Mesendoderm (in vitro differentiated cells): Measurements from ENCODE around the gene FNDC3B.

Experiments
- DNase-seq: peaks from one replicate; pipeline ENCODE4 v3.0.0; 2013
- H2AK5ac ChIP-seq: 2 replicates; pipeline ENCODE4 v1.6.1; 2013; ENCODE audit warnings: low read length, inconsistent platforms
- H2BK120ac ChIP-seq: 2 replicates; pipeline ENCODE4 v1.6.1; 2013; ENCODE audit warnings: low read depth, mild to moderate bottlenecking, low read length, moderate library complexity, mixed read lengths
- H2BK15ac ChIP-seq: replicated peaks from 2 replicates; pipeline ENCODE4 v1.6.1; 2013; ENCODE audit warnings: low read depth, mild to moderate bottlenecking, moderate library complexity
- H2BK5ac ChIP-seq: 2 replicates; pipeline ENCODE4 v1.6.1; 2013; ENCODE audit warnings: low read length, inconsistent platforms
- H3K18ac ChIP-seq: 2 replicates; pipeline ENCODE4 v1.6.1; 2013; ENCODE audit warnings: mild to moderate bottlenecking, low read length, mixed read lengths
- H3K23ac ChIP-seq: one replicate; pipeline ENCODE4 v1.6.1; 2013; ENCODE audit warnings: low read length
- H3K27ac ChIP-seq: 2 replicates; pipeline ENCODE4 v1.5.1; 2013; ENCODE audit warnings: low read depth, mild to moderate bottlenecking, inconsistent platforms, low read length, moderate library complexity
- H3K27me3 ChIP-seq: 2 replicates; pipeline ENCODE4 v1.6.1; 2013; ENCODE audit warnings: low read length, control low read depth, mild to moderate bottlenecking, inconsistent platforms; ENCODE audit not compliant: insufficient read depth, poor library complexity
- H3K36me3 ChIP-seq: 2 replicates; pipeline ENCODE4 v1.6.1; 2013; ENCODE audit warnings: low read length, inconsistent platforms; ENCODE audit not compliant: control insufficient read depth, insufficient read depth
- H3K4ac ChIP-seq: one replicate; pipeline ENCODE4 v1.6.1; 2013; ENCODE audit warnings: low read depth, mild to moderate bottlenecking, low read length, moderate library complexity
- H3K4me1 ChIP-seq: 2 replicates; pipeline ENCODE4 v1.6.1; 2013; ENCODE audit warnings: low read depth, low read length, inconsistent platforms; ENCODE audit not compliant: control insufficient read depth
- H3K4me2 ChIP-seq: 2 replicates; pipeline ENCODE4 v1.6.1; 2013; ENCODE audit warnings: low read length
- H3K4me3 ChIP-seq: 2 replicates; pipeline ENCODE4 v1.5.1; 2013; ENCODE audit warnings: mild to moderate bottlenecking, low read length
- H3K56ac ChIP-seq: one replicate; pipeline ENCODE4 v1.6.1; 2013; ENCODE audit warnings: low read length
- H3K79me1 ChIP-seq: 2 replicates; pipeline ENCODE4 v1.6.1; 2013; ENCODE audit warnings: low read length, inconsistent platforms
- H3K79me2 ChIP-seq: 2 replicates; pipeline ENCODE4 v1.6.1; 2013; ENCODE audit warnings: mild to moderate bottlenecking, low read length; ENCODE audit not compliant: control insufficient read depth, insufficient read depth
- H3K9ac ChIP-seq: 2 replicates; pipeline ENCODE4 v1.6.1; 2013; ENCODE audit warnings: low read length, inconsistent platforms
- H4K5ac ChIP-seq: one replicate; pipeline ENCODE4 v1.6.1; 2013; ENCODE audit warnings: low read length
- H4K8ac ChIP-seq: one replicate; pipeline ENCODE4 v1.6.1; 2013; ENCODE audit warnings: low read depth, mild to moderate bottlenecking, control low read depth, low read length, moderate library complexity
- WGBS: extraction: QIAGEN DNeasy Blood & Tissue Kit; methylation state at CpG from one replicate; pipeline ENCODE4 v1.1.7; 2013; ENCODE audit warnings: low lambda C conversion rate, missing lambda C conversion rate; ENCODE audit not compliant: insufficient coverage; ENCODE audit errors: extremely low coverage; 5-methylcytosine and 5-hydroxymethylcytosine counted together

Gene FNDC3B

DNA sequence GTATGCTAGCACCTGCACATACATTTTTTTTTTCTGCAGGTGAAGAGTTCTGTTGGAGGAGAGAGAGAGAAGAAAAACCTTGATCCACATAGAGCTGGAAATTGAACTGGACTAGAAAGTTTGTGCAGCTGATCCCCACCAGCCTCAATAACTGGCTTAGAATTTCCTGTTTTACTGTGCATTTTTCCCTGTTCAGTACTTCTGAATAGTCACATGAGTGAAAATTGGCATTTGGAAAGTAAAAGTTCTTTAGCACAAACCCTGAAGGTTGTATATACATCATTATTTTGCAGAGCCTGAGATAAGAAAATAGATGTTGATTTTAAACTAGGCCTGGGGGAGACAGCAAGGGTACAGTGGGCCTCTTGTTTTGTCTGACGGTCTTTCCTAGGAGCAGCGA is 366.5 kb downstream of the FNDC3B start:
- no peak overlapping the region for H3K27ac ChIP-seq
- H3K23ac ChIP-seq, result no peak overlapping the region
- H3K4me2 ChIP-seq, result no peak overlapping the region
- H4K5ac ChIP-seq, result no peak overlapping the region
- no peak overlapping the region for H3K18ac ChIP-seq
- no peak for DNase-seq
- WGBS, result no CpG with 5 or more reads among the region's 2 CpGs
- H3K4ac ChIP-seq, result no peak overlapping the region
- H2BK15ac ChIP-seq, result no peak overlapping the region
- no peak overlapping the region for H2BK5ac ChIP-seq
- no peaks in the 10 kb centered on the region for H3K4me1 ChIP-seq
- H2BK120ac ChIP-seq, result no peak overlapping the region
- H3K79me1 ChIP-seq, result no peaks in the 10 kb centered on the region
- H3K36me3 ChIP-seq, result no peaks in the 10 kb centered on the region
- no peaks in the 10 kb centered on the region for H3K79me2 ChIP-seq
- no peaks in the 10 kb centered on the region for H3K27me3 ChIP-seq
- no peak overlapping the region for H2AK5ac ChIP-seq
- H3K9ac ChIP-seq, result no peak overlapping the region
- no peak overlapping the region for H3K56ac ChIP-seq
- H3K4me3 ChIP-seq, result no peak overlapping the region
- H4K8ac ChIP-seq, result no peak overlapping the region

DNA sequence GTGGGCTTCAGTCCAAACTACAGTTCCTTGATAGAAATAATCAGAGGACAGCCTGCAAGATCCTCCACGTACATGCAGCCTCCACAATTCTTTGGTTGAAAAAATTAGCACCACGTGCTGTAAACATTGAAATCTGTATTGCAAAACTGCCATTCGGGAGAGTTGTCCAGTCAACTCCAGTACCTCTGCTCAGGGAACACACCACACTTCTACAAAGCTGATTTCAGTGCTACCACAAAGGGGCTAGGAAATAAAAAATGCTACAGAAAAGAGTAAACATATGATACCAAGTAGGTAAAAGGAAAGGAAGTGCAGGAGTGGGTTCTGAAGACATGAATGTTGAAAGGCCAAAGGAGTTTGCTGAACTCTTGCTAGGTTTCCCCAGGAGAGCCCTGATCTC is 368.5 kb downstream of the FNDC3B start:
- Histone ChIP-seq H3K4ac (no peak overlapping the region), H2AK5ac (no peak overlapping the region), H3K27ac (no peak overlapping the region), H3K79me1 (no peaks in the 10 kb centered on the region), H3K18ac (no peak overlapping the region), H2BK15ac (no peak overlapping the region), H3K4me1 (no peaks in the 10 kb centered on the region), H3K4me3 (no peak overlapping the region), H3K36me3 (no peaks in the 10 kb centered on the region), H4K5ac (no peak overlapping the region), H3K27me3 (no peaks in the 10 kb centered on the region), H3K23ac (no peak overlapping the region), H2BK5ac (no peak overlapping the region), H3K79me2 (no peaks in the 10 kb centered on the region), H3K56ac (no peak overlapping the region), H3K9ac (no peak overlapping the region), H2BK120ac (no peak overlapping the region), H3K4me2 (no peak overlapping the region), H4K8ac (no peak overlapping the region)
- DNase-seq, result no peak
- no CpG with 5 or more reads among the region's 3 CpGs for WGBS

DNA sequence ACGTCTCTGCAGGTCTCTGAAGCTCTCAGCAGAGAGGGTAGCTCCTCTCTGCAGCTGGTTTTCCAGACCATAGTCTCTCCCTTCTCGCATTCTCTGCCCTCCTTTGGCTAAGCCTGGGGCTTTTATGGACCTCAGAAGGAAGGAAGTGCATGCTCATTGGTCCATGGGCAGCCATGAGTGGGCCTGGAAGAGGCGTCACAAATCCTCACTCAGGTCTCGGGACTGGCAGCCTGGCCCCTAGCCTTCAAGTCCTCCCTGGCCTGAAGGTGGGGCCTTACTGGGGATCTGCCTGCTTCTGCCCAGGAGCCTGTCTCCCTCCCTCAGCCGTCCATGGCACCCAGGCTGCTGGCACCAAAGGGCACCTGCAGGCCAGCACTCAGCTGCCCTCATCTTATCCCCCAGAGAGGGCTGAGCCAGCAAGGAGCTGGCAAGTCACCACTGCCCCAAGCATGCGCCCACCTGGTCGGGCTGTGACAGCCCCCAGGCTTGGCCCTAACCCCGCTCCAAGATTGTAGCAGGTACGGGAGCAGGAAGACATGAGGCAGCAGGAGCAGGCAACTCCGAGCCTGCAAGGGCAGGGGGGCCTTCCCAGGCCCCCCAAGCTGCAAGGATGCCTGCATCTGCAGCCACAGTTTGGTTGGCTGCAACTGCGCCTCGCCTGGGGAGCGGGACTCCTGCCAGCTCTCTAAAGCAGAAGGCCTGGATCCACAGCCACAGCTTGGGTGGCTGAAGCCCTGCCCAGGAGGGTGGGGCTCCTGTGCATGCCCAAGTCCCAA is 371.5 kb downstream of the FNDC3B start:
- no peaks in the 10 kb centered on the region for H3K36me3 ChIP-seq
- no peaks in the 10 kb centered on the region for H3K27me3 ChIP-seq
- no peak overlapping the region for H2BK120ac ChIP-seq
- H3K23ac ChIP-seq, result no peak overlapping the region
- no peak overlapping the region for H2BK15ac ChIP-seq
- H3K56ac ChIP-seq, result no peak overlapping the region
- no peak overlapping the region for H4K8ac ChIP-seq
- no peak overlapping the region for H3K4me2 ChIP-seq
- H3K4ac ChIP-seq, result no peak overlapping the region
- H4K5ac ChIP-seq, result no peak overlapping the region
- H2AK5ac ChIP-seq, result no peak overlapping the region
- H3K18ac ChIP-seq, result no peak overlapping the region
- no peak overlapping the region for H3K27ac ChIP-seq
- DNase-seq, result peak; percentile 16
- no peaks in the 10 kb centered on the region for H3K79me1 ChIP-seq
- no peak overlapping the region for H3K4me3 ChIP-seq
- H3K9ac ChIP-seq, result no peak overlapping the region
- no peaks in the 10 kb centered on the region for H3K4me1 ChIP-seq
- WGBS, result no CpG with 5 or more reads among the region's 13 CpGs
- H2BK5ac ChIP-seq, result no peak overlapping the region
- no peaks in the 10 kb centered on the region for H3K79me2 ChIP-seq

DNA sequence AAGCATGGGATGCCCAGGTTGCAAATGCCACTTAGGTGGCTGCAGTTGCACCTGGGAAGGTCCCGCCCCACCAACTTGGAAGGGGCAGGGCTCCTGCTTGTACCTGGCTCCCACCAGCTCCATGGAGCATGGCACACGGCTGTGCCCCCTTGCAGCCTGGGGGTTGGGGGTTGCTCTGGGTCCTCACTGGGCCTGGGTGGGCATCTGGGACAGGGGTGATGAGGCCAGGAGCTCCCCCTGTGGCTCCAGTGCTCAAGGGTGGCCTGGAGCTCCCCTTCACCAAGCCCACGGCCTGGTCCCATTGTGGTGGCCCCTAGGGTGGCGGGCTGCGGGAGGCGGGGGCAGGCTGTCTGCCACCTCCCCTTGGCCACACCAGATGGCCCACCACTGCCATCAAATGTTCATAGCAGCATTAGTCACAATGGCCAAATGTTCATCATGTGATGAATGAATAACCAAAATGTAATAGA is 372.1 kb downstream of the FNDC3B start:
- Histone ChIP-seq H3K4me2 (no peak overlapping the region), H4K5ac (no peak overlapping the region)

DNA sequence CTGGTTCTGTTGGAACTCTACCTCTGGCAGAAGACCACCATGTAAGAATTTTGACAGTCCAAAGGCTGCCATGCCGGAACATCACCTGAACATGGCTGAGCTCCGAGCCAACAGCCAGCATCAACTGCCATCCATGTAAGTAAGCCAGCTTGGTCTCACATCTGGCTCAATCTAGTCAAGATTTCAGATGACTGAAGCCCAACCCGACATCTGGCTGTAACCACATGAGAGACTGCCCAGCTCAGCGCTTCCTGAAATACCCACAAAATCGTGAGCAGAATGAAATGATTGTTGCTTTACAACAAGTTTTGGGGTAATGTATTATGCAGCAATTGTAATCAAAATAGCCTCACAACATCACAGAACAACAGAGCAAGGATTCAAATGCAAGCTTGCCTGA is 375.9 kb downstream of the FNDC3B start:
- DNase-seq, result no peak
- WGBS, result no CpG with 5 or more reads among the region's 5 CpGs
- no peaks in the 10 kb centered on the region for H3K4me1 ChIP-seq

More for the DNA sequence above, 372.1 kb downstream of the FNDC3B start:
- H3K23ac ChIP-seq, result no peak overlapping the region
- H2BK15ac ChIP-seq, result no peak overlapping the region
- no CpG with 5 or more reads among the region's 6 CpGs for WGBS
- DNase-seq, result no peak
- H3K4me1 ChIP-seq, result no peaks in the 10 kb centered on the region
- no peak overlapping the region for H3K4ac ChIP-seq
- no peak overlapping the region for H3K9ac ChIP-seq
- H3K4me3 ChIP-seq, result no peak overlapping the region
- H3K56ac ChIP-seq, result no peak overlapping the region
- no peaks in the 10 kb centered on the region for H3K36me3 ChIP-seq
- H3K18ac ChIP-seq, result no peak overlapping the region
- H2AK5ac ChIP-seq, result no peak overlapping the region
- no peaks in the 10 kb centered on the region for H3K79me1 ChIP-seq
- H3K27ac ChIP-seq, result no peak overlapping the region
- no peak overlapping the region for H2BK120ac ChIP-seq
- H3K27me3 ChIP-seq, result no peaks in the 10 kb centered on the region
- H3K79me2 ChIP-seq, result no peaks in the 10 kb centered on the region
- no peak overlapping the region for H4K8ac ChIP-seq
- no peak overlapping the region for H2BK5ac ChIP-seq

DNA sequence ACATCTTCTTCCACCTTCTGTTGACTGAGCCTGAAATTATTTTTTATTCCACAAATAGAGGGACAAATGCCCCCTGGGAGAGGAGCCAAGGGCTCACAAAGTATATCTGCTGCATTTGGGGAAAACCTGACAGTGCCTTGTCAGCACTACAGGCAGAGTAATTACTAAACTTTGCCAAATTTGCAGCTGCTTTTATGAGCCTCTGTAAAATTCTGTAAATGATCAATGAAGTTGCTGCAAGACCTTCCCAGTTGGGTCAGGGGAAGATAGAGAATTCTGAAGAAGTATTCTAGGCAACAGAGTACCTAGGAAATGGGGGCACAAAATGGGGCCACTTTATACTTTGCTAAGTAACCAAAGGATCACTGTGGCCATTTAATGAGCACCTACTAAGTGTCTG is 398.3 kb downstream of the FNDC3B start:
- H3K79me1 ChIP-seq, result no peaks in the 10 kb centered on the region
- no peaks in the 10 kb centered on the region for H3K4me1 ChIP-seq
- no peak overlapping the region for H2BK5ac ChIP-seq
- no peak overlapping the region for H3K9ac ChIP-seq
- no peak overlapping the region for H3K56ac ChIP-seq
- H4K8ac ChIP-seq, result no peak overlapping the region
- H3K23ac ChIP-seq, result no peak overlapping the region
- H3K4me3 ChIP-seq, result no peak overlapping the region
- H3K27ac ChIP-seq, result no peak overlapping the region
- no peak overlapping the region for H3K4ac ChIP-seq
- H3K27me3 ChIP-seq, result no peaks in the 10 kb centered on the region
- no peak overlapping the region for H3K18ac ChIP-seq
- H4K5ac ChIP-seq, result no peak overlapping the region
- no peak overlapping the region for H3K4me2 ChIP-seq
- DNase-seq, result no peak
- H2BK15ac ChIP-seq, result no peak overlapping the region
- no peaks in the 10 kb centered on the region for H3K36me3 ChIP-seq
- no peak overlapping the region for H2BK120ac ChIP-seq
- no peak overlapping the region for H2AK5ac ChIP-seq
- no peaks in the 10 kb centered on the region for H3K79me2 ChIP-seq

More for the DNA sequence above, 375.9 kb downstream of the FNDC3B start:
- H3K56ac ChIP-seq, result no peak overlapping the region
- H3K79me2 ChIP-seq, result no peaks in the 10 kb centered on the region
- H2BK5ac ChIP-seq, result no peak overlapping the region
- no peaks in the 10 kb centered on the region for H3K27me3 ChIP-seq
- H3K79me1 ChIP-seq, result no peaks in the 10 kb centered on the region
- no peak overlapping the region for H2AK5ac ChIP-seq
- no peak overlapping the region for H3K4me2 ChIP-seq
- H4K8ac ChIP-seq, result no peak overlapping the region
- H3K4me3 ChIP-seq, result no peak overlapping the region
- H2BK15ac ChIP-seq, result no peak overlapping the region
- H3K23ac ChIP-seq, result no peak overlapping the region
- H3K27ac ChIP-seq, result no peak overlapping the region
- no peak overlapping the region for H2BK120ac ChIP-seq
- H3K36me3 ChIP-seq, result no peaks in the 10 kb centered on the region
- H4K5ac ChIP-seq, result no peak overlapping the region
- H3K18ac ChIP-seq, result no peak overlapping the region
- H3K4ac ChIP-seq, result no peak overlapping the region
- no peak overlapping the region for H3K9ac ChIP-seq
